ENCODE results near the gene RBM39.
"Not testable (repeated sequence)": the region's sequence is repeated elsewhere in the genome, so short reads cannot be mapped to it uniquely, and the experiment has no call there.

Gene RBM39

GRCh38 chr20:35690265-35690664 lies 51.8 kb downstream of the RBM39 start:
- TF ChIP-seq CTCF (conservative IDR thresholded peaks at IDR 0.05; ENCODE audit: low read depth, low read length), result no peak
- no peak overlapping the region for H3K4me3 ChIP-seq (ENCODE audit: low read depth, low read length)
- DNase-seq (ENCODE audit: low read depth), result no peak

GRCh38 chr20:35686872-35687271 lies 55.2 kb downstream of the RBM39 start:
- not testable (repeated sequence) for DNase-seq (ENCODE audit: low read depth); H3K4me3 ChIP-seq (ENCODE audit: low read depth, low read length)
- TF ChIP-seq CTCF (conservative IDR thresholded peaks at IDR 0.05; ENCODE audit: low read depth, low read length), result peak; percentile 44

- DNase-seq (ENCODE audit: low read depth); H3K4me3 ChIP-seq (ENCODE audit: low read depth, low read length): not testable (repeated sequence)
These were observed 56.7 kb downstream of the RBM39 start for GRCh38 chr20:35685368-35685767.

GRCh38 chr20:35681960-35682359 lies 60.1 kb downstream of the RBM39 start:
- no peak for DNase-seq (ENCODE audit: low read depth)
- TF ChIP-seq CTCF (conservative IDR thresholded peaks at IDR 0.05; ENCODE audit: low read depth, low read length), result no peak
- H3K4me3 ChIP-seq (ENCODE audit: low read depth, low read length), result no peak overlapping the region

- DNase-seq (ENCODE audit: low read depth), result no peak
- H3K4me3 ChIP-seq (ENCODE audit: low read depth, low read length), result no peak overlapping the region
These were observed 61.4 kb downstream of the RBM39 start for GRCh38 chr20:35680452-35681183.

GRCh38 chr20:35674921-35675320 lies 67.1 kb downstream of the RBM39 start:
- no peak overlapping the region for H3K4me3 ChIP-seq (ENCODE audit: low read depth, low read length)
- no peak for DNase-seq (ENCODE audit: low read depth)
- no peak for TF ChIP-seq CTCF (conservative IDR thresholded peaks at IDR 0.05; ENCODE audit: low read depth, low read length)

More at GRCh38 chr20:35680452-35681183, 61.4 kb downstream of the RBM39 start:
- TF ChIP-seq CTCF (conservative IDR thresholded peaks at IDR 0.05; ENCODE audit: low read depth, low read length), result no peak

- H3K4me3 ChIP-seq (ENCODE audit: low read depth, low read length), result no peak overlapping the region
- DNase-seq (ENCODE audit: low read depth), result no peak
- TF ChIP-seq CTCF (conservative IDR thresholded peaks at IDR 0.05; ENCODE audit: low read depth, low read length), result no peak
These were observed 68.2 kb downstream of the RBM39 start for GRCh38 chr20:35673884-35674283.
